Caco-2 (cell line): ENCODE results near the gene TNFSF18. TPM values are rescaled to one million over a fixed set of nuclear protein-coding genes. Genes with fewer than 3 reads are reported as not detected.
"Not testable (repeated sequence)": the region's sequence is repeated elsewhere in the genome, so short reads cannot be mapped to it uniquely, and the experiment has no call there.

Experiments used
- BruUV-seq: library from RNA; stranded (reverse); fragments of 400-500 nt; replicated peaks from 2 replicates; lab custom pipeline; 2021; lab: Mats Ljungman, UMichigan
- CTCF ChIA-PET: fragments of 300-600 bp; sonication (Branson Sonifier 250); formaldehyde crosslinking; loops from one replicate; lab custom pipeline; 2022; ENCODE audit warnings: antibody characterized with exemption; lab: Charles Lee
- POLR2A ChIA-PET: fragments of 300-600 bp; sonication (Branson Sonifier 250); formaldehyde crosslinking; loops from one replicate; lab custom pipeline; 2022; ENCODE audit warnings: antibody characterized with exemption; lab: Charles Lee
- DNase-seq, 2 experiments: peaks; one replicate each; pipeline versions ENCODE4 v3.0.0 to v3.0.0-alpha.2; 2020 to 2022
- H3K27me3 ChIP-seq: replicated peaks from 2 replicates; pipeline ENCODE4 v1.6.0; 2011; ENCODE audit warnings: low read length; ENCODE audit not compliant: control insufficient read depth, insufficient read depth
- H3K36me3 ChIP-seq: 2 replicates; pipeline ENCODE4 v1.5.1; 2011; ENCODE audit warnings: low read length; ENCODE audit not compliant: control insufficient read depth, insufficient read depth
- H3K4me1 ChIP-seq: fragments of 250-450 bp; sonication (Bioruptor Pico); 2 replicates; pipeline ENCODE4 v1.5.1; 2020; ENCODE audit warnings: mild to moderate bottlenecking
- H3K4me3 ChIP-seq: 2 replicates; pipeline ENCODE4 v1.5.1; 2011; ENCODE audit warnings: low read depth, mild to moderate bottlenecking, control low read depth, low read length
- H3K9me3 ChIP-seq: fragments of 250-450 bp; sonication (Bioruptor Pico); 2 replicates; pipeline ENCODE4 v1.5.1; 2020; ENCODE audit warnings: mild to moderate bottlenecking, moderate library complexity
- H3K27ac Mint-ChIP-seq: one replicate; pipeline ENCODE4 v1.8.0; 2022; ENCODE audit warnings: mixed read lengths; ENCODE audit not compliant: unreplicated experiment
- H3K27me3 Mint-ChIP-seq: one replicate; pipeline ENCODE4 v1.8.0; 2022; ENCODE audit warnings: mixed read lengths; ENCODE audit not compliant: insufficient read depth, unreplicated experiment
- H3K36me3 Mint-ChIP-seq: one replicate; pipeline ENCODE4 v1.8.0; 2022; ENCODE audit warnings: mild to moderate bottlenecking, mixed read lengths; ENCODE audit not compliant: insufficient read depth, unreplicated experiment
- H3K4me1 Mint-ChIP-seq: one replicate; pipeline ENCODE4 v1.8.0; 2022; ENCODE audit warnings: low read depth, mixed read lengths; ENCODE audit not compliant: unreplicated experiment
- H3K4me3 Mint-ChIP-seq: one replicate; pipeline ENCODE4 v1.8.0; 2022; ENCODE audit warnings: mild to moderate bottlenecking, moderate library complexity, mixed read lengths; ENCODE audit not compliant: unreplicated experiment
- H3K9me3 Mint-ChIP-seq: one replicate; pipeline ENCODE4 v1.8.0; 2022; ENCODE audit warnings: mixed read lengths; ENCODE audit not compliant: unreplicated experiment
- CTCF ChIP-seq, 2 experiments: fragments of 200-600 bp in 1 of 2; IDR thresholded peaks; 1 replicate in 1 of 2; 2 replicates in 1 of 2; pipeline versions ENCODE4 v1.5.1 to v1.8.0; 2011 to 2022; ENCODE audit warnings: antibody characterized with exemption in 1 of 2, control low read depth in 1 of 2, inconsistent platforms in 1 of 2, low read depth in 1 of 2, low read length in 1 of 2, mild to moderate bottlenecking in 1 of 2, moderate library complexity in 1 of 2; ENCODE audit not compliant: insufficient read depth in 1 of 2, severe bottlenecking in 1 of 2, unreplicated experiment in 1 of 2
- intact Hi-C: fragments of 100-400 bp; cut with micrococcal nuclease; formaldehyde crosslinking; loops from one replicate; pipeline ENCODE4 v1.10.0; 2022; ENCODE audit not compliant: unreplicated experiment
- total RNA-seq: library from RNA; stranded (reverse); gene quantifications from 2 replicates; pipeline ENCODE4 v1.2.3, GENCODE V29; 2022

TNFSF18 gene
- total RNA-seq, 1 experiment from 2014 or later = not detected

- intact Hi-C loops = no loop called here
- Histone ChIP-seq H3K36me3 (no peaks in the 10 kb centered on the region), H3K4me3 (no peak overlapping the region), H3K4me1 (peaks cover under 1% of the 10 kb centered on the region; the same call in 1 of the 2 replicates), H3K27me3 (no peaks in the 10 kb centered on the region; the same call in 1 of the 2 replicates), H3K9me3 (no peaks in the 10 kb centered on the region)
- BruUV-seq = no TSS peak
- CTCF ChIA-PET = interaction anchor here (0.7 kb wide), 1 partner anchor 117 kb away, joined by 3 read pairs; no protein-coding TSS in a partner anchor
- Mint-ChIP-seq H3K36me3 (no peaks in the 10 kb centered on the region), H3K9me3 (peaks cover 12% of the 10 kb centered on the region), H3K27ac (no peak overlapping the region), H3K4me3 (no peak overlapping the region), H3K4me1 (no peaks in the 10 kb centered on the region), H3K27me3 (peaks cover 7% of the 10 kb centered on the region)
- no peak for TF ChIP-seq CTCF (IDR thresholded peaks at IDR 0.05; ENCODE audit: insufficient read depth in 1 of 2, low read depth in 1 of 2, low read length in 1 of 2, severe bottlenecking in 1 of 2, unreplicated experiment in 1 of 2)
- POLR2A ChIA-PET = no interaction called here
- DNase-seq = no peak
Observed at GRCh38 chr1:173093691-173094445, 43.1 kb upstream of the TNFSF18 start.

- ChIA-PET POLR2A (no interaction called here), CTCF (no interaction called here)
- Histone ChIP-seq H3K9me3 (no peaks in the 10 kb centered on the region), H3K36me3 (no peaks in the 10 kb centered on the region), H3K27me3 (no peaks in the 10 kb centered on the region), H3K4me3 (no peak overlapping the region), H3K4me1 (no peaks in the 10 kb centered on the region)
- Mint-ChIP-seq H3K4me1 (no peaks in the 10 kb centered on the region), H3K27ac (no peak overlapping the region), H3K36me3 (no peaks in the 10 kb centered on the region), H3K4me3 (no peak overlapping the region), H3K9me3 (no peaks in the 10 kb centered on the region), H3K27me3 (peaks cover 3% of the 10 kb centered on the region)
- DNase-seq = no peak
- TF ChIP-seq CTCF (IDR thresholded peaks at IDR 0.05; ENCODE audit: insufficient read depth in 1 of 2, low read depth in 1 of 2, low read length in 1 of 2, severe bottlenecking in 1 of 2, unreplicated experiment in 1 of 2) = no peak
- no TSS peak for BruUV-seq
- intact Hi-C loops = no loop called here
Observed at GRCh38 chr1:173084292-173084691, 33.6 kb upstream of the TNFSF18 start.

GRCh38 chr1:173082913-173083312 lies 32.2 kb upstream of the TNFSF18 start:
- intact Hi-C loops = no loop called here

GRCh38 chr1:173074217-173074616 lies 23.5 kb upstream of the TNFSF18 start:
- H3K9me3 Mint-ChIP-seq, DNase-seq, H3K27ac Mint-ChIP-seq, H3K9me3 ChIP-seq, POLR2A ChIA-PET, H3K4me1 ChIP-seq, intact Hi-C loops, H3K27me3 ChIP-seq, H3K36me3 Mint-ChIP-seq, H3K36me3 ChIP-seq, CTCF ChIA-PET, H3K4me3 Mint-ChIP-seq, H3K4me3 ChIP-seq, BruUV-seq, H3K27me3 Mint-ChIP-seq, H3K4me1 Mint-ChIP-seq: not testable (repeated sequence)

More at GRCh38 chr1:173082913-173083312, 32.2 kb upstream of the TNFSF18 start:
- Histone ChIP-seq H3K9me3 (no peaks in the 10 kb centered on the region), H3K36me3 (no peaks in the 10 kb centered on the region), H3K27me3 (no peaks in the 10 kb centered on the region), H3K4me1 (no peaks in the 10 kb centered on the region), H3K4me3 (no peak overlapping the region)
- POLR2A ChIA-PET = no interaction called here
- no peak overlapping the region for H3K27ac Mint-ChIP-seq
- H3K36me3 Mint-ChIP-seq = no peaks in the 10 kb centered on the region
- no peak overlapping the region for H3K4me3 Mint-ChIP-seq
- H3K9me3 Mint-ChIP-seq = no peaks in the 10 kb centered on the region
- CTCF ChIA-PET = no interaction called here
- H3K4me1 Mint-ChIP-seq = no peaks in the 10 kb centered on the region
- no peak for DNase-seq
- no TSS peak for BruUV-seq
- no peak for TF ChIP-seq CTCF (IDR thresholded peaks at IDR 0.05; ENCODE audit: insufficient read depth in 1 of 2, low read depth in 1 of 2, low read length in 1 of 2, severe bottlenecking in 1 of 2, unreplicated experiment in 1 of 2)
- peaks cover 3% of the 10 kb centered on the region for H3K27me3 Mint-ChIP-seq
